Gastroesophageal sphincter (tissue), 4 donors: ENCODE results near the gene KIF16B. TPM values are rescaled to one million over a fixed set of nuclear protein-coding genes. Genes with fewer than 3 reads are reported as not detected.

ENCODE experiments used
- ATAC-seq: fragments of 150-250 bp; one replicate; pipeline ENCODE4 v1.9.1; 2016; ENCODE audit warnings: mild to moderate bottlenecking, moderate library complexity
- H3K27ac ChIP-seq, 4 donors: fragments of 200-600 bp; sonication (generic) in 3 of 4; 1 replicate in 3 of 4; 2 replicates in 1 of 4; pipeline ENCODE4 v1.5.1; 2016 to 2019
- H3K27me3 ChIP-seq: fragments of 200-600 bp; sonication (generic); one replicate; pipeline ENCODE4 v1.5.1; 2019
- H3K36me3 ChIP-seq, 2 donors: fragments of 200-600 bp; sonication (generic); one replicate each; pipeline ENCODE4 v1.5.1; 2019; ENCODE audit warnings: control low read depth in 1 of 2
- H3K4me1 ChIP-seq, 3 donors: fragments of 200-600 bp; sonication (generic); 1 replicate in 2 of 3; 2 replicates in 1 of 3; pipeline ENCODE4 v1.5.1; 2016 to 2019; ENCODE audit warnings: control low read depth in 2 of 3
- H3K4me3 ChIP-seq, 2 donors: fragments of 200-600 bp; sonication (generic); one replicate each; pipeline ENCODE4 v1.5.1; 2019; ENCODE audit warnings: mild to moderate bottlenecking in 1 of 2, moderate library complexity in 1 of 2
- H3K9me3 ChIP-seq, 3 donors: fragments of 200-600 bp; sonication (generic); one replicate each; pipeline ENCODE4 v1.5.1; 2017 to 2019; ENCODE audit warnings: control low read depth in 2 of 3
- EP300 ChIP-seq: sonication (generic); formaldehyde crosslinking; IDR thresholded peaks from one replicate; pipeline ENCODE4 v1.6.1; 2017; ENCODE audit warnings: antibody characterized with exemption, mild to moderate bottlenecking
- POLR2A ChIP-seq, 2 donors: fragments of 450-650 bp; IDR thresholded peaks; one replicate each; pipeline ENCODE4 v1.6.1; 2017; ENCODE audit warnings: antibody characterized with exemption in 2 of 2, mild to moderate bottlenecking in 2 of 2, moderate library complexity in 1 of 2
- POLR2AphosphoS5 ChIP-seq: sonication (generic); formaldehyde crosslinking; IDR thresholded peaks from one replicate; pipeline ENCODE4 v1.6.1; 2017; ENCODE audit warnings: antibody characterized with exemption
- WGBS, 2 donors: methylation state at CpG; one replicate each; pipeline ENCODE4 v1.1.5; 2018; ENCODE audit warnings: low coverage in 1 of 2; 5-methylcytosine and 5-hydroxymethylcytosine counted together
- total RNA-seq, 4 donors: library from RNA; depleted of rRNA; stranded (reverse); fragments of >200 nt; gene quantifications; one replicate each; pipeline ENCODE4 v1.1.0, GENCODE V29; 2016
- TF ChIP-seq, protein P1 (sequence below), 4 experiments: fragments of 200-600 bp in 2 of 4; fragments of 450-650 bp in 2 of 4; sonication (generic) in 1 of 4; IDR thresholded peaks; one replicate each; pipeline ENCODE4 v1.5.1; 2017 to 2019; ENCODE audit warnings: antibody characterized with exemption in 4 of 4, mild to moderate bottlenecking in 2 of 4, moderate library complexity in 2 of 4

KIF16B gene
- total RNA-seq, 4 donors from 2014 or later = 15.9 to 26.6 (median 22.2) TPM

DNA sequence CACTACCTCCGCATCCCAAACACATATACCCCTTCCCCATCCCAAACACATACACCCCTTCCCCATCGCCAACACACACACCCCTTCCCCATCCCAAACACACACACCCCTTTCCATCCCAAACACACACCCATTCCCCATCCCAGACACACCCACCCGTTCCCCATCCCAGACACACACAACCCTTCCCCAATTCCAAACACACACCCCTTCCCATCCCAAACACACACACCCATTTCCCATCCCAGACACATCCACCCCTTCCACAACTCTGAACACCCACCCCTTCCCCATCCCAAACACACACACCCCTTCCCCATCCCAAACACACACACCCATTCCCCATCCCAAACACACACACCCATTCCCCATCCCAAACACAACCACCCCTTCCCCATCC, 314.5 kb downstream of the KIF16B start:
- Histone ChIP-seq H3K36me3 (no peaks in the 10 kb centered on the region), H3K4me1 (no peaks in the 10 kb centered on the region), H3K27ac (no peak overlapping the region), H3K27me3 (no peaks in the 10 kb centered on the region), H3K4me3 (no peak overlapping the region), H3K9me3 (no peaks in the 10 kb centered on the region)
- no peak for ATAC-seq
- TF ChIP-seq POLR2A (IDR thresholded peaks at IDR 0.05) = no peak
- TF ChIP-seq EP300 = no peak
- TF ChIP-seq POLR2AphosphoS5 = no peak
- TF ChIP-seq, protein P1, sequence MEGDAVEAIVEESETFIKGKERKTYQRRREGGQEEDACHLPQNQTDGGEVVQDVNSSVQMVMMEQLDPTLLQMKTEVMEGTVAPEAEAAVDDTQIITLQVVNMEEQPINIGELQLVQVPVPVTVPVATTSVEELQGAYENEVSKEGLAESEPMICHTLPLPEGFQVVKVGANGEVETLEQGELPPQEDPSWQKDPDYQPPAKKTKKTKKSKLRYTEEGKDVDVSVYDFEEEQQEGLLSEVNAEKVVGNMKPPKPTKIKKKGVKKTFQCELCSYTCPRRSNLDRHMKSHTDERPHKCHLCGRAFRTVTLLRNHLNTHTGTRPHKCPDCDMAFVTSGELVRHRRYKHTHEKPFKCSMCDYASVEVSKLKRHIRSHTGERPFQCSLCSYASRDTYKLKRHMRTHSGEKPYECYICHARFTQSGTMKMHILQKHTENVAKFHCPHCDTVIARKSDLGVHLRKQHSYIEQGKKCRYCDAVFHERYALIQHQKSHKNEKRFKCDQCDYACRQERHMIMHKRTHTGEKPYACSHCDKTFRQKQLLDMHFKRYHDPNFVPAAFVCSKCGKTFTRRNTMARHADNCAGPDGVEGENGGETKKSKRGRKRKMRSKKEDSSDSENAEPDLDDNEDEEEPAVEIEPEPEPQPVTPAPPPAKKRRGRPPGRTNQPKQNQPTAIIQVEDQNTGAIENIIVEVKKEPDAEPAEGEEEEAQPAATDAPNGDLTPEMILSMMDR (IDR thresholded peaks at IDR 0.05) = no peak
- WGBS, 2 donors = 94 to 100% methylated on average over 2 to 3 of the region's 3 CpGs

DNA sequence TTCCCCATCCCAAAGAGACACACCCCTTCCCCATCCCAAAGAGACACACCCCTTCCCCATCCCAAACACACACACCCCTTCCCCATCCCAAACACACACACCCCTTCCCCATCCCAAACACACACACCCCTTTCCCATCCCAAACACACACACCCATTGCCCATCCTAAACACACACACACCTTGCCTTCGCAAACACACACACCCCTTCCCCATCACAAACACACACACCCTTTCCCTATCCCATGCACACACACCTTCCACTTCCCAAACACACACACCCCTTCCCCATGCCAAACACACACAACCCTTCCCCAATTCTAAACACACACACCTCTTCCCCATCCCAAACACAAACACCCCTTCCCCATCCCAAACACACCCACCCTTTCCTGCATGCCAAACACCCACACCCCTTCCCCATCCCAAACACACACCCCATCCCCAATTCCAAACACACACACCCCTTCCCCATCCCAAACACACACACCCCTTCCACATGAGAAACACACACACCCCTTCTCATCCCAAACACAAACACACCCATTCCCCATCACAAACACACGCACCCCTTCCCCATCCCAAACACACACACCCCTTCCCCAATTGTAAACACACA, 315.3 kb downstream of the KIF16B start:
- Histone ChIP-seq H3K36me3 (no peaks in the 10 kb centered on the region), H3K4me1 (no peaks in the 10 kb centered on the region), H3K9me3 (no peaks in the 10 kb centered on the region), H3K27me3 (no peaks in the 10 kb centered on the region), H3K27ac (no peak overlapping the region), H3K4me3 (no peak overlapping the region)
- no peak for TF ChIP-seq POLR2AphosphoS5
- TF ChIP-seq POLR2A (IDR thresholded peaks at IDR 0.05) = no peak
- TF ChIP-seq, protein P1 (IDR thresholded peaks at IDR 0.05) = no peak
- TF ChIP-seq EP300 = no peak
- ATAC-seq = no peak
- 86 to 94% methylated on average over 2 of the region's 2 CpGs for WGBS, 2 donors

DNA sequence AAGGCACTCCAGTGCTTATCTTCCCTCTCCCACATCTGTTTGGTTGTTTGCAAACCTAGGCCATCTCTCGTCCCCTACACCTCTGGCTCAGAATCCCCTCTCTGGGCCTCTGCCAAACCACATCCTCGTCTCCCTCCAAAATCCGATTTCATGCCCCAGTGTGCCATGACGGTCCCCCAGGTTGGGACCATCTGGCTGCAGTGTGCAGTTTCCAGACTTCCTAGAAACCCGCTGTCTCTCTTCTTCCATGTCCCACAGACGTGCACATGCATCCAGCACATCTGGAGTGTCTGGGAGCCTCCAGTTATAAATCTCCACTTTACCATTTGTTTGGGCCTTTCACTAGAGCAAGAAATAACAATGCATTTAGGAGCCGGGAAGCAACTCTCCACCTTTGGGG, 316.2 kb downstream of the KIF16B start:
- H3K36me3 ChIP-seq = no peaks in the 10 kb centered on the region
- no peak for ATAC-seq
- no peak overlapping the region for H3K4me3 ChIP-seq
- no peaks in the 10 kb centered on the region for H3K9me3 ChIP-seq
- TF ChIP-seq POLR2A (IDR thresholded peaks at IDR 0.05) (no peak), EP300 (no peak), POLR2AphosphoS5 (no peak)
- TF ChIP-seq, protein P1 (IDR thresholded peaks at IDR 0.05) = no peak
- H3K4me1 ChIP-seq = no peaks in the 10 kb centered on the region
- WGBS, 2 donors = 81 to 93% methylated on average over 6 to 7 of the region's 7 CpGs
- H3K27ac ChIP-seq = no peak overlapping the region
- H3K27me3 ChIP-seq = no peaks in the 10 kb centered on the region

DNA sequence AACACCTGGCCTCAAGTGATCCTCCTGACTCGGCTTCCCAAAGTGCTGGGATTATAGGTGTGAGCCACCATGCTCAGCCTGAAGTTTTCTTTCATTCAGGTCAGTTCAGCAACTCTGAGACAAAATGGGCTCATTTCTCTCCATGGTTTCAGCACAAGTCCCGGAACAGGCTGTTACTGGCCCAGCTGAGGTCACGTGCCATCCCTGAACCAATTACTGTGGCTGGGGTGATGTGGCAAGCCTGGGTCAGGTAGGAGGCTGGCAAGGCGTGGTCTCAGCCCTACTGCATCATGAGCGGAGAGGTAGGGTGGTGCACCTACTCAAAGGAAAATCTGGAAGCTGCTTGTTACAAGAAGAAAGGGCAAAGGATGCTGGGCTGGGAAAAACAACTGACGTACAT, 326.4 kb downstream of the KIF16B start:
- no peak for ATAC-seq
- no peak for TF ChIP-seq EP300
- no peak for TF ChIP-seq POLR2A (IDR thresholded peaks at IDR 0.05)
- no peak for TF ChIP-seq POLR2AphosphoS5
- TF ChIP-seq, protein P1 (IDR thresholded peaks at IDR 0.05) = no peak
- WGBS, 2 donors = 74 to 79% methylated on average over 4 to 6 of the region's 6 CpGs

DNA sequence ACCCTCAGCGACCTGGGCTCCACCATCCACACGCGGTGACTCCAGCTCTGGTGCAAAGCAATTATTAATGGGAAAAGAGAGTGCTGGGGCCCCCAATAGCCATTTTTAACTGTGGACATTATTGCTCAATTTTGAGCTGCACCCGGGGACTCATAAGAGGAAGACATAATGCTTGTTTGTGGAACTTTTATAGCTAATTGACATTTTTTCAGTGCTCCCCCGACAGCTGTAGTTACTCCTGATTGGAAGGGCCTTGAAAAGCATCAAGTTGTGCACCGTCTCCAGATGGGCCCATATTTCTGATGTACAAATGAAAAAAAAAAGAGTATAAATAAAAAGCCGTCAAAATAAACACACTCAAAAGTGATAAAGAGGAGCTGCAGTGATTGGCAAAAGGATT, 327.0 kb downstream of the KIF16B start:
- H3K4me3 ChIP-seq = no peak overlapping the region
- ATAC-seq = no peak
- TF ChIP-seq, protein P1 (IDR thresholded peaks at IDR 0.05) = no peak
- TF ChIP-seq POLR2A (IDR thresholded peaks at IDR 0.05) = no peak
- no peak for TF ChIP-seq EP300
- no peak for TF ChIP-seq POLR2AphosphoS5
- no peaks in the 10 kb centered on the region for H3K36me3 ChIP-seq
- no peaks in the 10 kb centered on the region for H3K4me1 ChIP-seq
- H3K27me3 ChIP-seq = peaks cover 2% of the 10 kb centered on the region
- WGBS, 2 donors = 72 to 81% methylated on average over 7 of the region's 7 CpGs
- H3K27ac ChIP-seq = no peak overlapping the region
- H3K9me3 ChIP-seq = no peaks in the 10 kb centered on the region

More for the DNA sequence above, 326.4 kb downstream of the KIF16B start:
- no peak overlapping the region for H3K27ac ChIP-seq
- H3K27me3 ChIP-seq = peaks cover 2% of the 10 kb centered on the region
- no peaks in the 10 kb centered on the region for H3K4me1 ChIP-seq
- no peaks in the 10 kb centered on the region for H3K9me3 ChIP-seq
- H3K4me3 ChIP-seq = no peak overlapping the region
- H3K36me3 ChIP-seq = no peaks in the 10 kb centered on the region
